ENCODE measurements around the gene EPN3.

DNA sequence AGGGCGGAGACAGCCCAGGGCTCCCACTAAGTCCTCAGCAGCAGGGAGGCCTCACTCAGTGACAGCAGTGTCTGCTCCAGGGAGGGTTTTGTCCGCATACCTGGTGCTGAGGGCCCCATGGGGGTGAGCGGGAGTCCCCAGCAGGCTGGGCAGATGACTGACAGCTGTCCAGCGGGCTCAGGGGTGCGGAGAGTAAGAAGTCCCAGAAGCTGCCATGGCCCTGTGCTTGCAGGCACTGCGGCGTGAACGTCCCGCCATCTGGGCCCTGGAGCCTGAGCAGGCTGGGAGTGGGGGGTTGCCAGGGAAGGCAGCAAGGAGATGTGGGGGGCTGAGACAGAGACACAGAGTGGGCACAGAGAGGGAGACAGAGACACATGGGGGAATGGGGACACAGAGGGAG, 48.1 kb downstream of the EPN3 start:
- TF ChIP-seq, protein P1, sequence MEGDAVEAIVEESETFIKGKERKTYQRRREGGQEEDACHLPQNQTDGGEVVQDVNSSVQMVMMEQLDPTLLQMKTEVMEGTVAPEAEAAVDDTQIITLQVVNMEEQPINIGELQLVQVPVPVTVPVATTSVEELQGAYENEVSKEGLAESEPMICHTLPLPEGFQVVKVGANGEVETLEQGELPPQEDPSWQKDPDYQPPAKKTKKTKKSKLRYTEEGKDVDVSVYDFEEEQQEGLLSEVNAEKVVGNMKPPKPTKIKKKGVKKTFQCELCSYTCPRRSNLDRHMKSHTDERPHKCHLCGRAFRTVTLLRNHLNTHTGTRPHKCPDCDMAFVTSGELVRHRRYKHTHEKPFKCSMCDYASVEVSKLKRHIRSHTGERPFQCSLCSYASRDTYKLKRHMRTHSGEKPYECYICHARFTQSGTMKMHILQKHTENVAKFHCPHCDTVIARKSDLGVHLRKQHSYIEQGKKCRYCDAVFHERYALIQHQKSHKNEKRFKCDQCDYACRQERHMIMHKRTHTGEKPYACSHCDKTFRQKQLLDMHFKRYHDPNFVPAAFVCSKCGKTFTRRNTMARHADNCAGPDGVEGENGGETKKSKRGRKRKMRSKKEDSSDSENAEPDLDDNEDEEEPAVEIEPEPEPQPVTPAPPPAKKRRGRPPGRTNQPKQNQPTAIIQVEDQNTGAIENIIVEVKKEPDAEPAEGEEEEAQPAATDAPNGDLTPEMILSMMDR (IDR thresholded peaks at IDR 0.05): no peak
- no peak for TF ChIP-seq POLR2A (IDR thresholded peaks at IDR 0.05)

Data from heart left ventricle (tissue), 13 donors.